Ishikawa (cell line): ENCODE results near the gene LRR1.

Experiments
- CEBPB ChIP-seq: IDR thresholded peaks from 2 replicates; pipeline ENCODE4 v1.6.1; 2012
- CREB1 ChIP-seq: IDR thresholded peaks from 2 replicates; pipeline ENCODE4 v1.6.1; 2012; ENCODE audit warnings: low read depth
- EGR1 ChIP-seq: IDR thresholded peaks from 2 replicates; pipeline ENCODE4 v1.6.1; 2012
- EP300 ChIP-seq: IDR thresholded peaks from 2 replicates; pipeline ENCODE4 v1.6.1; 2012; ENCODE audit warnings: borderline replicate concordance
- FOXM1 ChIP-seq: IDR thresholded peaks from 2 replicates; pipeline ENCODE4 v1.6.1; 2012; ENCODE audit warnings: low read depth, borderline replicate concordance
- NFIC ChIP-seq: IDR thresholded peaks from 2 replicates; pipeline ENCODE4 v1.6.1; 2012
- RAD21 ChIP-seq: IDR thresholded peaks from 2 replicates; pipeline ENCODE4 v1.6.1; 2012; ENCODE audit warnings: low read depth
- TAF1 ChIP-seq: IDR thresholded peaks from 2 replicates; pipeline ENCODE4 v1.6.1; 2012; ENCODE audit warnings: low read depth, mild to moderate bottlenecking
- TCF12 ChIP-seq: IDR thresholded peaks from 2 replicates; pipeline ENCODE4 v1.6.1; 2012; ENCODE audit warnings: low read depth
- TEAD4 ChIP-seq: IDR thresholded peaks from 2 replicates; pipeline ENCODE4 v1.6.1; 2012
- USF1 ChIP-seq: IDR thresholded peaks from 2 replicates; pipeline ENCODE4 v1.6.1; 2012
- YY1 ChIP-seq: IDR thresholded peaks from 2 replicates; pipeline ENCODE4 v1.6.1; 2012; ENCODE audit warnings: low read depth
- ZBTB7A ChIP-seq: IDR thresholded peaks from 2 replicates; pipeline ENCODE4 v1.6.1; 2012; ENCODE audit warnings: low read depth
- TF ChIP-seq, protein P1 (sequence below): IDR thresholded peaks from 2 replicates; pipeline ENCODE4 v1.6.1; 2012; ENCODE audit warnings: low read depth, mild to moderate bottlenecking
- TF ChIP-seq, protein P2 (sequence below): IDR thresholded peaks from 2 replicates; pipeline ENCODE4 v1.6.1; 2012

Gene LRR1

DNA sequence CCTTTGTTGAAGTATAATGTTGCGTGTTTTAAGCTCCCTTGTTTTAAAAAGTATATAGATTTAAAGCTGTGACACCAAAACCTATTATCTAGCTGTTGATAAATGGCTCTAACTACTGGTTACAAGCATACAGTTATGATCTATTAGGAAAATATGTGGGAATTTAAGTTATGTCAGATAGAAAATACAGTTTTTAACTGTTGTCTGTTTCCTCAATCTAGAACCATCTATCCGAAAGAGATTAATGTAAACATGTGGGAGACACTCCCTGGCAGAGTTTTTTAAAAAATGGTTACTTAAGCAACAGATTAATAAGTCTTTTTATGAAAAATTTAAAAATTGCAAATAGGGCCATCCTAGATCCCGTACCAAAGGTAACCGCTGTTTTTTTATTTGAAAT lies 13.5 kb downstream of the LRR1 start:
- no peak for TF ChIP-seq TEAD4
- TF ChIP-seq USF1, result no peak
- TF ChIP-seq CEBPB, result no peak
- TF ChIP-seq FOXM1, result no peak

GRCh38 chr14:49612671-49613070 lies 13.9 kb downstream of the LRR1 start:
- TF ChIP-seq TEAD4 (no peak), CREB1 (no peak), TCF12 (no peak), FOXM1 (no peak), TAF1 (no peak), ZBTB7A (no peak), CEBPB (no peak), RAD21 (no peak), EP300 (no peak)
- TF ChIP-seq, protein P1, sequence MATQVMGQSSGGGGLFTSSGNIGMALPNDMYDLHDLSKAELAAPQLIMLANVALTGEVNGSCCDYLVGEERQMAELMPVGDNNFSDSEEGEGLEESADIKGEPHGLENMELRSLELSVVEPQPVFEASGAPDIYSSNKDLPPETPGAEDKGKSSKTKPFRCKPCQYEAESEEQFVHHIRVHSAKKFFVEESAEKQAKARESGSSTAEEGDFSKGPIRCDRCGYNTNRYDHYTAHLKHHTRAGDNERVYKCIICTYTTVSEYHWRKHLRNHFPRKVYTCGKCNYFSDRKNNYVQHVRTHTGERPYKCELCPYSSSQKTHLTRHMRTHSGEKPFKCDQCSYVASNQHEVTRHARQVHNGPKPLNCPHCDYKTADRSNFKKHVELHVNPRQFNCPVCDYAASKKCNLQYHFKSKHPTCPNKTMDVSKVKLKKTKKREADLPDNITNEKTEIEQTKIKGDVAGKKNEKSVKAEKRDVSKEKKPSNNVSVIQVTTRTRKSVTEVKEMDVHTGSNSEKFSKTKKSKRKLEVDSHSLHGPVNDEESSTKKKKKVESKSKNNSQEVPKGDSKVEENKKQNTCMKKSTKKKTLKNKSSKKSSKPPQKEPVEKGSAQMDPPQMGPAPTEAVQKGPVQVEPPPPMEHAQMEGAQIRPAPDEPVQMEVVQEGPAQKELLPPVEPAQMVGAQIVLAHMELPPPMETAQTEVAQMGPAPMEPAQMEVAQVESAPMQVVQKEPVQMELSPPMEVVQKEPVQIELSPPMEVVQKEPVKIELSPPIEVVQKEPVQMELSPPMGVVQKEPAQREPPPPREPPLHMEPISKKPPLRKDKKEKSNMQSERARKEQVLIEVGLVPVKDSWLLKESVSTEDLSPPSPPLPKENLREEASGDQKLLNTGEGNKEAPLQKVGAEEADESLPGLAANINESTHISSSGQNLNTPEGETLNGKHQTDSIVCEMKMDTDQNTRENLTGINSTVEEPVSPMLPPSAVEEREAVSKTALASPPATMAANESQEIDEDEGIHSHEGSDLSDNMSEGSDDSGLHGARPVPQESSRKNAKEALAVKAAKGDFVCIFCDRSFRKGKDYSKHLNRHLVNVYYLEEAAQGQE, result no peak
- TF ChIP-seq, protein P2, sequence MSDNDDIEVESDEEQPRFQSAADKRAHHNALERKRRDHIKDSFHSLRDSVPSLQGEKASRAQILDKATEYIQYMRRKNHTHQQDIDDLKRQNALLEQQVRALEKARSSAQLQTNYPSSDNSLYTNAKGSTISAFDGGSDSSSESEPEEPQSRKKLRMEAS, result no peak

- TF ChIP-seq USF1 (no peak), CREB1 (no peak), TCF12 (no peak), NFIC (no peak), ZBTB7A (no peak), EGR1 (no peak), CEBPB (no peak), EP300 (no peak), FOXM1 (no peak), TEAD4 (no peak), YY1 (no peak), RAD21 (no peak), TAF1 (no peak)
- TF ChIP-seq, protein P1, result no peak
- TF ChIP-seq, protein P2, result no peak
These were observed 15.5 kb downstream of the LRR1 start for GRCh38 chr14:49614196-49614595.

- TF ChIP-seq TAF1, result no peak
- no peak for TF ChIP-seq ZBTB7A
- TF ChIP-seq, protein P1, result no peak
- no peak for TF ChIP-seq TCF12
- no peak for TF ChIP-seq TEAD4
- TF ChIP-seq, protein P2, result no peak
These were observed 17.0 kb downstream of the LRR1 start for GRCh38 chr14:49615776-49616175.

- TF ChIP-seq FOXM1, result no peak
- TF ChIP-seq CREB1, result no peak
- no peak for TF ChIP-seq ZBTB7A
- no peak for TF ChIP-seq USF1
- no peak for TF ChIP-seq NFIC
- TF ChIP-seq, protein P1, result no peak
- no peak for TF ChIP-seq TCF12
- no peak for TF ChIP-seq TEAD4
- no peak for TF ChIP-seq TAF1
- no peak for TF ChIP-seq YY1
- no peak for TF ChIP-seq CEBPB
These were observed 19.2 kb downstream of the LRR1 start for GRCh38 chr14:49617852-49618519.
